PC-9 (cell line): Measurements from ENCODE around the gene SLC22A9. TPM values are rescaled to one million over a fixed set of nuclear protein-coding genes. Genes with fewer than 3 reads are reported as not detected.

Source experiments
- BruUV-seq: library from RNA; stranded (reverse); fragments of 400-500 nt; replicated peaks from 2 replicates; lab custom pipeline; 2021; lab: Mats Ljungman, UMichigan
- CTCF ChIA-PET: fragments of 300-600 bp; sonication (Branson Sonifier 250); formaldehyde crosslinking; loops from one replicate; lab custom pipeline; 2022; ENCODE audit warnings: antibody characterized with exemption; lab: Charles Lee
- POLR2A ChIA-PET: fragments of 300-600 bp; sonication (Branson Sonifier 250); formaldehyde crosslinking; loops from one replicate; lab custom pipeline; 2022; ENCODE audit warnings: antibody characterized with exemption; ENCODE audit not compliant: unreplicated experiment; lab: Charles Lee
- DNase-seq, 2 experiments: peaks; one replicate each; pipeline versions ENCODE4 v3.0.0 to v3.0.0-alpha.2; 2015 to 2022; ENCODE audit warnings: mixed read lengths in 1 of 2
- H2AFZ ChIP-seq: fragments of 200-600 bp; sonication (generic); 2 replicates; pipeline ENCODE4 v1.8.1; 2017; ENCODE audit warnings: antibody characterized with exemption
- H3F3A ChIP-seq: fragments of 200-600 bp; sonication (generic); 2 replicates; pipeline ENCODE4 v1.8.1; 2017; ENCODE audit warnings: antibody characterized with exemption, mild to moderate bottlenecking, low read depth; ENCODE audit not compliant: insufficient read depth
- H3K27ac ChIP-seq: fragments of 200-600 bp; sonication (generic); 2 replicates; pipeline ENCODE4 v1.6.1; 2016; ENCODE audit warnings: mixed run types
- H3K27me3 ChIP-seq: fragments of 200-600 bp; sonication (generic); 2 replicates; pipeline ENCODE4 v1.6.1; 2016; ENCODE audit warnings: low read depth, mixed run types; ENCODE audit not compliant: insufficient read depth
- H3K36me3 ChIP-seq: fragments of 200-600 bp; sonication (generic); 2 replicates; pipeline ENCODE4 v1.6.1; 2016; ENCODE audit warnings: low read depth, mixed run types
- H3K4me1 ChIP-seq: fragments of 200-600 bp; sonication (generic); replicated peaks from 2 replicates; pipeline ENCODE4 v1.6.1; 2016; ENCODE audit warnings: mixed run types; ENCODE audit not compliant: insufficient read depth
- H3K4me2 ChIP-seq: fragments of 200-600 bp; sonication (generic); 2 replicates; pipeline ENCODE4 v1.6.1; 2017; ENCODE audit warnings: mixed run types
- H3K4me3 ChIP-seq: fragments of 200-600 bp; sonication (generic); 2 replicates; pipeline ENCODE4 v1.6.1; 2016; ENCODE audit warnings: mixed run types
- H3K79me2 ChIP-seq: fragments of 200-600 bp; sonication (generic); 2 replicates; pipeline ENCODE4 v1.6.1; 2017; ENCODE audit warnings: low read depth, mixed run types
- H3K9me2 ChIP-seq: fragments of 200-600 bp; sonication (generic); 2 replicates; pipeline ENCODE4 v1.8.1; 2017; ENCODE audit warnings: mild to moderate bottlenecking; ENCODE audit not compliant: insufficient read depth
- H3K9me3 ChIP-seq: fragments of 200-600 bp; sonication (generic); 2 replicates; pipeline ENCODE4 v1.8.1; 2016; ENCODE audit warnings: low read depth; ENCODE audit not compliant: insufficient read depth
- H4K20me1 ChIP-seq: fragments of 200-600 bp; sonication (generic); 2 replicates; pipeline ENCODE4 v1.8.1; 2017; ENCODE audit not compliant: insufficient read depth
- CTCF ChIP-seq: fragments of 200-600 bp; sonication (generic); conservative IDR thresholded peaks from 2 replicates; pipeline ENCODE4 v1.6.1; 2017; ENCODE audit warnings: mixed run types, antibody characterized with exemption, mild to moderate bottlenecking, moderate library complexity
- EZH2 ChIP-seq: fragments of 200-600 bp; sonication (generic); IDR thresholded peaks from 2 replicates; pipeline ENCODE4 v1.8.0; 2017; ENCODE audit warnings: antibody characterized with exemption, low read depth
- intact Hi-C: fragments of 100-400 bp; cut with micrococcal nuclease; formaldehyde crosslinking; loops from one replicate; pipeline ENCODE4 v1.10.0; 2022; ENCODE audit not compliant: unreplicated experiment
- total RNA-seq: library from RNA; stranded (reverse); gene quantifications from 2 replicates; pipeline ENCODE4 v1.2.3, GENCODE V29; 2021

Gene SLC22A9
- total RNA-seq, 1 experiment from 2014 or later, result not detected

- ChIA-PET CTCF (no interaction called here), POLR2A (no interaction called here)
- Histone ChIP-seq H3K27ac (no peak overlapping the region), H2AFZ (no peak overlapping the region), H3K36me3 (no peaks in the 10 kb centered on the region), H3K9me2 (no peaks in the 10 kb centered on the region), H3F3A (no peaks in the 10 kb centered on the region), H3K9me3 (no peaks in the 10 kb centered on the region), H4K20me1 (no peaks in the 10 kb centered on the region), H3K27me3 (peaks cover 25% of the 10 kb centered on the region; the same call in 1 of the 2 replicates), H3K4me2 (no peak overlapping the region), H3K79me2 (no peaks in the 10 kb centered on the region), H3K4me3 (no peak overlapping the region), H3K4me1 (no peaks in the 10 kb centered on the region)
- BruUV-seq, result no TSS peak
- DNase-seq, result no peak
- intact Hi-C loops, result no loop called here
- TF ChIP-seq EZH2 (no peak), CTCF (no peak)
These were observed 32.5 kb upstream of the SLC22A9 start for GRCh38 chr11:63337070-63337469.

GRCh38 chr11:63343130-63343529 lies 26.5 kb upstream of the SLC22A9 start:
- Histone ChIP-seq H4K20me1 (no peaks in the 10 kb centered on the region), H3K4me3 (no peak overlapping the region), H3K9me3 (no peaks in the 10 kb centered on the region), H3K27ac (no peak overlapping the region), H3K9me2 (no peaks in the 10 kb centered on the region), H3K36me3 (no peaks in the 10 kb centered on the region), H2AFZ (no peak overlapping the region), H3K27me3 (peaks cover 13% of the 10 kb centered on the region; the same call in 1 of the 2 replicates), H3F3A (no peaks in the 10 kb centered on the region), H3K79me2 (no peaks in the 10 kb centered on the region), H3K4me1 (no peaks in the 10 kb centered on the region), H3K4me2 (no peak overlapping the region)
- no peak for DNase-seq
- no TSS peak for BruUV-seq
- TF ChIP-seq CTCF, result no peak
- ChIA-PET POLR2A (no interaction called here), CTCF (no interaction called here)
- intact Hi-C loops, result no loop called here

- CTCF ChIA-PET, result no interaction called here
- Histone ChIP-seq H3K9me2 (no peaks in the 10 kb centered on the region), H3K4me3 (no peak overlapping the region), H3K9me3 (no peaks in the 10 kb centered on the region), H3K36me3 (no peaks in the 10 kb centered on the region), H3K27ac (no peak overlapping the region), H3K4me2 (no peak overlapping the region), H3K4me1 (no peaks in the 10 kb centered on the region), H3K79me2 (no peaks in the 10 kb centered on the region), H3F3A (no peaks in the 10 kb centered on the region), H3K27me3 (peaks cover 16% of the 10 kb centered on the region; the same call in 1 of the 2 replicates), H4K20me1 (no peaks in the 10 kb centered on the region; the same call in 1 of the 2 replicates), H2AFZ (no peak overlapping the region)
- intact Hi-C loops, result no loop called here
- no TSS peak for BruUV-seq
- no peak for TF ChIP-seq EZH2
- TF ChIP-seq CTCF, result no peak
- POLR2A ChIA-PET, result no interaction called here
- no peak for DNase-seq
These were observed 17.4 kb upstream of the SLC22A9 start for GRCh38 chr11:63352144-63352543.
